ENCODE results near the gene PJA2.
"Not testable (repeated sequence)": the region's sequence is repeated elsewhere in the genome, so short reads cannot be mapped to it uniquely, and the experiment has no call there.

The PJA2 gene

DNA sequence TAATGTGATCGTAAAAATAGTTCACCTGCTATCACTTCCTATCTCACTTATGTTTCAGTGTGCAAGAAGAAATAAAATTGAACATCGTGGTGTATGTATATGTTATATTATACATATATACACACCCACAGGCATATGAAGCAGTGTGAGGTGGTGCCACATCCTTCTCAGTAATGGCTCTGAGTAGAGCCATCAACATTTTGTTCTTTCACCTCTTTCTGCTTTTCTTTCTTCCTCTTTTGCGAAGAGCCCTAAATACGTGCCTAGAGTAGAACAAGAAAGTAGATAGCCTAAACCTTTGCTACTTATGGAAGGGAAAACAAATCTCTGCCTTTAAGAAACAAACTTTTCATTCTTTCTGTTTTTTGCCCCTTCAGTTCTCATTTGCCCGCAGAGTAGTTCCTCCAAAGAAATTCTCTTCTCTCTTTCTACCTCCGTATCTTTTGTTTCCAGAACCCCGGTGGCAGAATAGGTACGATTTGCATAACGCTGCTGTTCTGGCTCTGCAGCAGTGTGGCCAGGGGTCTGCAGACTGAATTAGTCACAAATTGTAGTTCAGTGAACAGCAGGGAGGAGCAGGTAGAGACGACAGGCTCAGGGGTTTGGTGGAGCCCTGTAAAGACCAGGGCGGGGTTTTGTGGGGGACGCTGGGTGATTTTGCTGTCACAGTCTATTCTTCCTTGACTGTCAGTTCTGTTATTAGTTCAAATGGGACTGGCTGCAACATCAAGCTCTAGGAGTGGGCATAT, 40.5 kb upstream of the PJA2 start:
- no peak overlapping the region for H3K27ac ChIP-seq
- TF ChIP-seq, protein P1, sequence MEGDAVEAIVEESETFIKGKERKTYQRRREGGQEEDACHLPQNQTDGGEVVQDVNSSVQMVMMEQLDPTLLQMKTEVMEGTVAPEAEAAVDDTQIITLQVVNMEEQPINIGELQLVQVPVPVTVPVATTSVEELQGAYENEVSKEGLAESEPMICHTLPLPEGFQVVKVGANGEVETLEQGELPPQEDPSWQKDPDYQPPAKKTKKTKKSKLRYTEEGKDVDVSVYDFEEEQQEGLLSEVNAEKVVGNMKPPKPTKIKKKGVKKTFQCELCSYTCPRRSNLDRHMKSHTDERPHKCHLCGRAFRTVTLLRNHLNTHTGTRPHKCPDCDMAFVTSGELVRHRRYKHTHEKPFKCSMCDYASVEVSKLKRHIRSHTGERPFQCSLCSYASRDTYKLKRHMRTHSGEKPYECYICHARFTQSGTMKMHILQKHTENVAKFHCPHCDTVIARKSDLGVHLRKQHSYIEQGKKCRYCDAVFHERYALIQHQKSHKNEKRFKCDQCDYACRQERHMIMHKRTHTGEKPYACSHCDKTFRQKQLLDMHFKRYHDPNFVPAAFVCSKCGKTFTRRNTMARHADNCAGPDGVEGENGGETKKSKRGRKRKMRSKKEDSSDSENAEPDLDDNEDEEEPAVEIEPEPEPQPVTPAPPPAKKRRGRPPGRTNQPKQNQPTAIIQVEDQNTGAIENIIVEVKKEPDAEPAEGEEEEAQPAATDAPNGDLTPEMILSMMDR (conservative IDR thresholded peaks at IDR 0.05), result no peak
- no peak for TF ChIP-seq ZFX (IDR thresholded peaks at IDR 0.05)

DNA sequence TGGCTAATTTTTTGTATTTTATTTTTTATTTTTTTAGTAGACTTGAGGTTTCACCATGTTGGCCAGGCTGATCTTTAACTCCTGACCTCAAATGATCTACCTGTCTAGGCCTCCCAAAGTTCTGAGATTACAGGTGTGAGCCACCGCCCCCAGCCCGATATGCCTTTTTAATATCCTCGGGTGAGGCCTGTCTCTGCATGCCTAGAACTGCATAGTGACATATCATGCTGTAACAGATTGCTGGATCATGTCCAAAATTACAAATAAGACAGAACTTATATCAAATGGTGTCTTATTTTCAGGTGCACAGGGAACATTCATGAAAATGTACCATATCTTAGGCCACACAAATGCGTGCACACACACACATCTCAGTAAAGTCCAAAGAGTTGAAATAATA, 39.1 kb upstream of the PJA2 start:
- TF ChIP-seq, protein P1 (conservative IDR thresholded peaks at IDR 0.05), result no peak
- no peak for TF ChIP-seq ZFX (IDR thresholded peaks at IDR 0.05)
- no peak overlapping the region for H3K27ac ChIP-seq

DNA sequence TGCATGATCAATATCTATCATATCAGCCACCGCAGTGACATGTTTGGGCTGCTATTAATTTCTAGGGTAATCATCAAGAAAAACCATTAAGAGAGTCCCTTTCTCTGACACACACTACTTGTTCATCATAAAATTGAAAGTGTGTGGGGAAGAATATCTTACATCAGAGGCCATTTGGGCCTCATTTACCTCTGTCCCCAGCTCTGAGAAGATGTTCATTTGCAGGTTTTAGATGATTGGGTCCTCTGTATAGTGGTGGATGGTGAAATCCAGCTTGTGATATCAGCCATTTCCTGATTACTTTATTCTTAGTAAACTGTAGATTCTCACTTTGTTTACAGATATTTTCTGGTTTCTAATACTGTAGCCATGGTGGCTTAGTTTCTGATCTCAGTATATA, 29.8 kb upstream of the PJA2 start:
- TF ChIP-seq, protein P1 (conservative IDR thresholded peaks at IDR 0.05), result no peak
- TF ChIP-seq ZFX (IDR thresholded peaks at IDR 0.05), result no peak
- no peak overlapping the region for H3K27ac ChIP-seq

DNA sequence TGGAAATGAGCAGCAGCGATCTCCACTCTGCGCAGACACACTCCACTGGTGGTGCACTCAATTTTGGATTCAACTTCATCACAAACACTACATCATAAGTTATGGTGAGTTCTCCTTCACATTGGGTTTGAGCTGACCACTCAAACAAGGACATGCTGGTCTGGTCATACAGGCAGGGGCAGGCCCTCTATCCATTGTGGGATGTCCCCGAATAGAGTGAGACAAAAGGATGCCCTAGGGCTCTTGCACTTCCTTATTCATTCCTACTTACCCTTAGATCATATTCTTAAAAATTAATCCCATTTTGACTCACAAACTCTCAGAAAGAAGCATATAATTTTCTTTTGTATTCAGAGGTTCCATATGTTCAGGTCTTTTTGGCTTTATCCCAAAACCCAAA, 16.3 kb upstream of the PJA2 start:
- no peak for TF ChIP-seq ZFX (IDR thresholded peaks at IDR 0.05)
- TF ChIP-seq, protein P1 (conservative IDR thresholded peaks at IDR 0.05), result no peak
- no peak overlapping the region for H3K27ac ChIP-seq

DNA sequence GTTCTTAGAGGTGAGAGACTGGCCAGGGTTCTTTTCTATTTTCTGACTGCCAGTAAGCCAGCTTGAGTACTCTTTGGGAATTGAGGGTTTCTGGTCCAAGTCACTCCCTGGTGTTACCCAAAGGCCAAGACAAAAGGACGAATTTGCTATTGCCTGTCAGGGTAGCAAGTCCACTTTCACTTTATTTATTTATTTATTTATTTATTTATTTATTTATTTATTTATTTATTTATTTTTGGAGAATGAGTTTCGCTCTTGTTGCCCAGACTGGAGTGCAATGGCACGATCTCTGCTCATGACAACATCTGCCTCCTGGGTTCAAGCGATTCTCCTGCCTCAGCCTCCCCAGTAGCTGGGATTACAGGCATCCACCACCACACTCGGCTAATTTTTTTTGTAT, 15.7 kb upstream of the PJA2 start:
- not testable (repeated sequence) for H3K27ac ChIP-seq

DNA sequence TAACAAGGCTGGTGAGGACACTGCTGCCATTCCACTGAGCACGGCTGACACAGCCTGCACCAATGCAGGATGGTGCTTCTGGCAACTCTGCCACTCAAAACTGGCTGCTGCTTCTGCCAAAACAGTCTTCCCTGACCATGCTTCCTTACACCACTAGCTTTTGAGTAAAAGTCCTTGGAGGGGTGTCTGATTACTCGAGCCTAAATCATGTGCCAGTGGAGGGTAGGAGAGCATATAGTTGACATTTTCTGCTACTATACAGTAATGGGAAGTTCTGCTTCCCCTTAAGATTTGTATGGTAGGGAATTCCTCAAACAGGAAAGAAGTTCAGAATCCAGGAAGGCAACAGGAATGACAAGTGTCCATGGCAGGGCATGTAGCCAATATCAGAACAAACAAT, 12.2 kb upstream of the PJA2 start:
- H3K27ac ChIP-seq, result no peak overlapping the region
- no peak for TF ChIP-seq ZFX (IDR thresholded peaks at IDR 0.05)
- TF ChIP-seq, protein P1 (conservative IDR thresholded peaks at IDR 0.05), result no peak

DNA sequence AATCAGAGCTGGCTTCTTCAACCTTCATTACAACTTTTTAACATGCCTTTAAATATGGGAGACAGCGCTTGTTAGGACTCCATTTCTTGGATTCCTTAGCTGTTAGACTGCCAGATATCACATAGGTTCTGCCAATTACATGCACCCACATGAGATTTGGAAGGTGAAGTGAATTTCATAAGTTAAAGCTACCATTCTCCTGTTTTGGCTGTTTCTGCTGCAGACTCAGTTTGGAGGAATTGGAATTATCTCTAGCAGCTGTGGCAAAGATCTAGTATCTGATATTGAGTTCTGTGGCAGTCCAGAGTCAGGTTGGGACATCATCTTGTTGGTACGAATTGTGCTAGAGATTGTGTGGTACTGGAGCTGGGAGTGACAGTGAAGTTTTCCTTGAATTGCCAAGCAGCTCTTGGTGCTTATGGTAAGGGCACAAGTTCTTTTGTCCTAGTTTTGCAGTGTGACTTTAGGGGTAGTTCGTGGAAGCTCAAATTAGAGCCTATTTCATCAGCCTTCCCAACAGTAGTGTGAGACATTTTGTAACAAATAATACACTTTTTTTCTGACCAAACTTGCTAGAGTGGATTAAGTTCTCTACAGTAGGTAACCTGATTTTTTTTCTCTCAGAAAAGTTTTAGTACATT, 9.1 kb upstream of the PJA2 start:
- H3K27ac ChIP-seq, result no peak overlapping the region
- TF ChIP-seq, protein P1 (conservative IDR thresholded peaks at IDR 0.05), result no peak
- no peak for TF ChIP-seq ZFX (IDR thresholded peaks at IDR 0.05)

DNA sequence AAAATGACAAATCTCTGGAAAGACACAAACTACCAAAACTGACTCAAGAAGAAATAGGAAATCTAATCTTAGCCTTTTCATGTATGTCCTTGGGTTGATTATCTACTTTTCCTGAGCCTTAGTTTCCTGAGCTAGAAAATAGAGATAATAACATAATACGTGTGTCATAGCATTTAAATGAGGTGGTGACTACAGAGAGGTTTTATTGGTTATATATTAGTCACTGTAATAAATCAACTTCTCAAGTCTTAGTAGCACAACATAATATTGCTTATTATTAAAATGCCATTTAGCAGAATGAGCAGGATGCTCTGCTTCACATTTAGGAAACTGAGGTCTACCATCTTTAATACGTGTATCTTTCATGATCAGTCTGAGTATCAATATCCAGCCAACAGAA, 7.1 kb upstream of the PJA2 start:
- no peak overlapping the region for H3K27ac ChIP-seq
- no peak for TF ChIP-seq ZFX (IDR thresholded peaks at IDR 0.05)
- TF ChIP-seq, protein P1 (conservative IDR thresholded peaks at IDR 0.05), result no peak

DNA sequence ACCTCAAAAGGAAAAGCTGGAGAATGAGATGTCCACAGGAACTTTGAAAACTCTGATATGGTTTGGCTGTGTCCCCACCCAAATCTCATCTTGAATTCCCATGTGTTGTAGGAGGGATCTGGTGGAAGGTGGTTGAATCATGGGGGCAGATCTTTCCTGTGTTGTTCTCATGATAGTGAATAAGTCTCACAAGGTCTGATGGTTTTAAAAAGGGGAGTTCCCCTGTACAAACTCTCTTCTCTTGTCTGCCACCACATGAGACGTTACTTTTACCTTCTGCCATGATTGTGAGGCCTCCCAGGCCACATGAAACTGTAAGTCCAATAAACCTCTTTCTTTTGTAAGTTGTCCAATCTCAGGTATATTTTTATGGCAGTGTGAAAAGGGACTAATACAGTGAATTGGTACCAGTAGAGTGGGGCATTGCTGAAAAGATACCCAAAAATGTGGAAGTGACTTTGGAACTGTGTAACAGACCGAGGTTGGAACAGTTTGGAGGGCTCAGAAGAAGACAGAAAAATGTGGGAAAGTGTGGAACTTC, 4.2 kb upstream of the PJA2 start:
- not testable (repeated sequence) for H3K27ac ChIP-seq

Data from C4-2B (cell line).